SU-DHL-6 (cell line): ENCODE measurements around the gene NECAB2.

Experiments
- H2AFZ ChIP-seq: fragments of 200-600 bp; sonication (generic); 2 replicates; pipeline ENCODE4 v1.6.1; 2014; ENCODE audit warnings: low read depth, mild to moderate bottlenecking, moderate library complexity, mixed read lengths, antibody characterized with exemption, low read length; ENCODE audit not compliant: severe bottlenecking
- H3F3A ChIP-seq: fragments of 200-600 bp; shearing (Covaris generic); 2 replicates; pipeline ENCODE4 v1.6.0; 2016; ENCODE audit warnings: antibody characterized with exemption, mild to moderate bottlenecking; ENCODE audit not compliant: insufficient read depth
- H3K27ac ChIP-seq: fragments of 200-600 bp; sonication (generic); 2 replicates; pipeline ENCODE4 v1.5.1; 2016; ENCODE audit warnings: low read depth, mild to moderate bottlenecking, low read length, moderate library complexity, mixed read lengths
- H3K27me3 ChIP-seq: fragments of 200-600 bp; sonication (generic), shearing (Covaris generic); 2 replicates; pipeline ENCODE4 v1.6.0; 2014; ENCODE audit warnings: mild to moderate bottlenecking, low read length
- H3K36me3 ChIP-seq: fragments of 200-600 bp; sonication (generic); 2 replicates; pipeline ENCODE4 v1.6.1; 2014; ENCODE audit warnings: mild to moderate bottlenecking, low read length, mixed read lengths
- H3K4me2 ChIP-seq: fragments of 300-600, 200-600 bp; shearing (Covaris generic), sonication (generic); 2 replicates; pipeline ENCODE4 v1.6.0; 2014; ENCODE audit warnings: low read length, low read depth, mild to moderate bottlenecking; ENCODE audit not compliant: poor library complexity, severe bottlenecking
- H3K4me3 ChIP-seq: fragments of 200-600 bp; sonication (generic); 2 replicates; pipeline ENCODE4 v1.5.1; 2014; ENCODE audit warnings: antibody characterized with exemption, low read length, mild to moderate bottlenecking, mixed read lengths; ENCODE audit not compliant: insufficient read depth, poor library complexity, severe bottlenecking
- H3K79me2 ChIP-seq: fragments of 200-600 bp; sonication (generic); 2 replicates; pipeline ENCODE4 v1.6.1; 2014; ENCODE audit warnings: mild to moderate bottlenecking, low read length, moderate library complexity; ENCODE audit not compliant: insufficient read depth
- H3K9ac ChIP-seq: fragments of 200-600 bp; sonication (generic); 2 replicates; pipeline ENCODE4 v1.7.0; 2014; ENCODE audit warnings: mild to moderate bottlenecking, low read length
- H3K9me2 ChIP-seq: fragments of 200-600 bp; sonication (generic); replicated peaks from 2 replicates; pipeline ENCODE4 v1.6.1; 2014; ENCODE audit warnings: low read length; ENCODE audit not compliant: insufficient read depth
- H3K9me3 ChIP-seq: fragments of 200-600 bp; sonication (generic); 2 replicates; pipeline ENCODE4 v1.6.1; 2014; ENCODE audit warnings: low read length, mixed read lengths; ENCODE audit not compliant: insufficient read depth
- H4K20me1 ChIP-seq: fragments of 200-600 bp; sonication (generic); 2 replicates; pipeline ENCODE4 v1.6.1; 2014; ENCODE audit warnings: low read depth, mild to moderate bottlenecking, antibody characterized with exemption, low read length, moderate library complexity, mixed read lengths
- EZH2phosphoT487 ChIP-seq: fragments of 200-600 bp; sonication (generic), shearing (Covaris generic); conservative IDR thresholded peaks from 2 replicates; pipeline ENCODE4 v1.6.1; 2018; ENCODE audit warnings: mild to moderate bottlenecking, antibody characterized with exemption, low read length, moderate library complexity, mixed read lengths
- TF ChIP-seq, protein P1 (sequence below): fragments of 200-600 bp; sonication (generic); IDR thresholded peaks from one replicate; pipeline ENCODE4 v1.5.1; 2017; ENCODE audit warnings: antibody characterized with exemption, mild to moderate bottlenecking, low read length, moderate library complexity; ENCODE audit not compliant: insufficient read depth, poor library complexity, severe bottlenecking

Gene NECAB2

GRCh38 chr16:83930730-83931500 is 37.1 kb upstream of the NECAB2 start:
- H3K27me3 ChIP-seq, result no peaks in the 10 kb centered on the region

DNA sequence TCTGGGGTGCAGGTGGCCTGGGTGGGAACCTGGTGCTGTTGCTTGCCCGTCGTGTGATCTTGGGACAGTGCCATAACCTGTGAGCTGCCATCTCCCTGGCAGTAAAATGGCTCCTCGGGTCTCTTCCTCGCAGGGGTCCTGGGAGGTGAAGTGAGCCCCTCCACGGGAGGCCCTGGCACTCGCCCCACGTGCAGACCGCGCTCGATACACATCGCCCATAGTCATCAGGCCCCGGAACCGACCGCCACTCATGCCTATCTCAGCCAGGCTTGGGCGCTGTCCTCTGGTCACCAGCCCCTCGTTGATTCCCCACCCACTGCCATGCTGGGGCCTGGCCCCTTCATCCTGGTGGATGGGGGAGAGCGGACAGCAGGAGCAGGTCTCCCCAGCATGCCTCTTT is 36.5 kb upstream of the NECAB2 start:
- Histone ChIP-seq H3K9me3 (no peaks in the 10 kb centered on the region), H3K4me2 (no peak overlapping the region), H3K36me3 (no peaks in the 10 kb centered on the region), H3K9ac (no peak overlapping the region), H2AFZ (no peak overlapping the region), H3K4me3 (no peak overlapping the region), H3F3A (no peaks in the 10 kb centered on the region), H4K20me1 (no peaks in the 10 kb centered on the region), H3K27me3 (no peaks in the 10 kb centered on the region), H3K79me2 (no peaks in the 10 kb centered on the region), H3K27ac (no peak overlapping the region), H3K9me2 (no peaks in the 10 kb centered on the region)
- TF ChIP-seq, protein P1, sequence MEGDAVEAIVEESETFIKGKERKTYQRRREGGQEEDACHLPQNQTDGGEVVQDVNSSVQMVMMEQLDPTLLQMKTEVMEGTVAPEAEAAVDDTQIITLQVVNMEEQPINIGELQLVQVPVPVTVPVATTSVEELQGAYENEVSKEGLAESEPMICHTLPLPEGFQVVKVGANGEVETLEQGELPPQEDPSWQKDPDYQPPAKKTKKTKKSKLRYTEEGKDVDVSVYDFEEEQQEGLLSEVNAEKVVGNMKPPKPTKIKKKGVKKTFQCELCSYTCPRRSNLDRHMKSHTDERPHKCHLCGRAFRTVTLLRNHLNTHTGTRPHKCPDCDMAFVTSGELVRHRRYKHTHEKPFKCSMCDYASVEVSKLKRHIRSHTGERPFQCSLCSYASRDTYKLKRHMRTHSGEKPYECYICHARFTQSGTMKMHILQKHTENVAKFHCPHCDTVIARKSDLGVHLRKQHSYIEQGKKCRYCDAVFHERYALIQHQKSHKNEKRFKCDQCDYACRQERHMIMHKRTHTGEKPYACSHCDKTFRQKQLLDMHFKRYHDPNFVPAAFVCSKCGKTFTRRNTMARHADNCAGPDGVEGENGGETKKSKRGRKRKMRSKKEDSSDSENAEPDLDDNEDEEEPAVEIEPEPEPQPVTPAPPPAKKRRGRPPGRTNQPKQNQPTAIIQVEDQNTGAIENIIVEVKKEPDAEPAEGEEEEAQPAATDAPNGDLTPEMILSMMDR, result no peak
- no peak for TF ChIP-seq EZH2phosphoT487

More at GRCh38 chr16:83930730-83931500, 37.1 kb upstream of the NECAB2 start:
- no peak for TF ChIP-seq EZH2phosphoT487
- no peaks in the 10 kb centered on the region for H3K36me3 ChIP-seq
- no peak overlapping the region for H2AFZ ChIP-seq
- no peaks in the 10 kb centered on the region for H3K79me2 ChIP-seq
- no peaks in the 10 kb centered on the region for H3F3A ChIP-seq
- H3K27ac ChIP-seq, result no peak overlapping the region
- H3K4me3 ChIP-seq, result no peak overlapping the region
- H3K9ac ChIP-seq, result no peak overlapping the region
- no peaks in the 10 kb centered on the region for H4K20me1 ChIP-seq
- no peaks in the 10 kb centered on the region for H3K9me3 ChIP-seq
- H3K4me2 ChIP-seq, result no peak overlapping the region
- no peaks in the 10 kb centered on the region for H3K9me2 ChIP-seq

DNA sequence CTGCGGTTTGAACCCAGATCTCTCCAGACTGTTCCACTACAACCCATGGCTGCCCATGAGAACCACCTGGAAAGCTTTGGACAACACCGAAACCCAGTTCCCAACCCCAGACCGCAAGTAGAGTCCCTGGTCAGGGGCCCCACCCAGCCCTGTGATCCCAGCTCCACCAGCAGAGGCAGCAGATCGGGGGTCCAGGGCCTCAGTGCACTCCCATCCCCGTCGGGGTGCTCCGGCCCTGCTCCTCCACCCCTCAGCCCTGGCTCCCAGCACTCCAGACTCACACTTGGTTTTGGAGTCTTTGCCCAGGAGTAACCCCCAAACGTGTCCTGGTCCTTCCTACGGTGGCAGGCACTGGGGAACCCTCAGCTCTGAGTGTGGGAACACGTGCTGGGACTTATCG is 35.7 kb upstream of the NECAB2 start:
- no peaks in the 10 kb centered on the region for H4K20me1 ChIP-seq
- H3K27me3 ChIP-seq, result no peaks in the 10 kb centered on the region
- H3K4me2 ChIP-seq, result no peak overlapping the region
- H2AFZ ChIP-seq, result no peak overlapping the region
- H3K9me2 ChIP-seq, result no peaks in the 10 kb centered on the region
- H3F3A ChIP-seq, result no peaks in the 10 kb centered on the region
- no peak overlapping the region for H3K4me3 ChIP-seq
- H3K36me3 ChIP-seq, result no peaks in the 10 kb centered on the region
- TF ChIP-seq EZH2phosphoT487, result no peak
- TF ChIP-seq, protein P1, result no peak
- no peaks in the 10 kb centered on the region for H3K79me2 ChIP-seq
- no peaks in the 10 kb centered on the region for H3K9me3 ChIP-seq
- no peak overlapping the region for H3K9ac ChIP-seq
- no peak overlapping the region for H3K27ac ChIP-seq

- Histone ChIP-seq H3K27me3 (no peaks in the 10 kb centered on the region), H3F3A (no peaks in the 10 kb centered on the region), H4K20me1 (no peaks in the 10 kb centered on the region), H3K4me2 (no peak overlapping the region), H3K36me3 (no peaks in the 10 kb centered on the region), H2AFZ (no peak overlapping the region), H3K79me2 (no peaks in the 10 kb centered on the region), H3K9me3 (no peaks in the 10 kb centered on the region), H3K4me3 (no peak overlapping the region), H3K9ac (no peak overlapping the region), H3K27ac (no peak overlapping the region), H3K9me2 (no peaks in the 10 kb centered on the region)
- no peak for TF ChIP-seq EZH2phosphoT487
- TF ChIP-seq, protein P1, result no peak
Measured at GRCh38 chr16:83932955-83933673, 34.9 kb upstream of the NECAB2 start.
